DND-41 (cell line): ENCODE measurements around the gene DAAM2.

Experiments
- EZH2 ChIP-seq: IDR thresholded peaks from 3 replicates; pipeline ENCODE4 v1.6.1; 2012; ENCODE audit warnings: borderline replicate concordance, low read depth, mild to moderate bottlenecking, moderate library complexity, low read length, inconsistent platforms; ENCODE audit not compliant: severe bottlenecking
- TF ChIP-seq, protein P1 (sequence below): IDR thresholded peaks from 2 replicates; pipeline ENCODE4 v1.5.1; 2012; ENCODE audit warnings: borderline replicate concordance, low read length, moderate library complexity, mild to moderate bottlenecking; ENCODE audit not compliant: poor library complexity, severe bottlenecking; ENCODE audit errors: extremely low read depth

DNA sequence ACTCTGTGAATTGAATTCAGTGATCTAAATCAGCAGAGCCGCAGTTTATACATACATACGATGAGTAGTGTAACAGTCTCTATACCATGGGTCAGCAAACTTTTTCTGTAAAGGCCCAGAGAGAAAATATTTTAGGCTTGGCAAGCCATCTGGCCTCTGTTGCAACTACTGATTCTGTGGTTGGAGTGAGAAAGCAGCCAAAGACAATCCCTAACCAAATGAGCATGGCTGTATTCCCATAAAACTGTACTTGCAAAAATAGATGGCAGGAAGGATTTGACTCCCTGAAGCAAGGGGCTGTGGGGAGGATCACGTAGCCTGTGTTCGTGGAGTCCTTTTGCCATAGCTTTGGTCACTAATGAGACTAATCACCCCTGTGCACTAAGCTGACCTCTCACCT lies 160.0 kb downstream of the DAAM2 start:
- TF ChIP-seq, protein P1, sequence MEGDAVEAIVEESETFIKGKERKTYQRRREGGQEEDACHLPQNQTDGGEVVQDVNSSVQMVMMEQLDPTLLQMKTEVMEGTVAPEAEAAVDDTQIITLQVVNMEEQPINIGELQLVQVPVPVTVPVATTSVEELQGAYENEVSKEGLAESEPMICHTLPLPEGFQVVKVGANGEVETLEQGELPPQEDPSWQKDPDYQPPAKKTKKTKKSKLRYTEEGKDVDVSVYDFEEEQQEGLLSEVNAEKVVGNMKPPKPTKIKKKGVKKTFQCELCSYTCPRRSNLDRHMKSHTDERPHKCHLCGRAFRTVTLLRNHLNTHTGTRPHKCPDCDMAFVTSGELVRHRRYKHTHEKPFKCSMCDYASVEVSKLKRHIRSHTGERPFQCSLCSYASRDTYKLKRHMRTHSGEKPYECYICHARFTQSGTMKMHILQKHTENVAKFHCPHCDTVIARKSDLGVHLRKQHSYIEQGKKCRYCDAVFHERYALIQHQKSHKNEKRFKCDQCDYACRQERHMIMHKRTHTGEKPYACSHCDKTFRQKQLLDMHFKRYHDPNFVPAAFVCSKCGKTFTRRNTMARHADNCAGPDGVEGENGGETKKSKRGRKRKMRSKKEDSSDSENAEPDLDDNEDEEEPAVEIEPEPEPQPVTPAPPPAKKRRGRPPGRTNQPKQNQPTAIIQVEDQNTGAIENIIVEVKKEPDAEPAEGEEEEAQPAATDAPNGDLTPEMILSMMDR = no peak
- TF ChIP-seq EZH2 = no peak
